HG03575 (cell line): ENCODE data around the gene C1orf122.

Experiments
- ATAC-seq: cut with Tn5 transposase; IDR thresholded peaks from one replicate; pipeline ENCODE4 v1.9.1; 2021; ENCODE audit not compliant: unreplicated experiment, insufficient number of reproducible peaks, low FRiP score; ENCODE audit errors: extremely low read depth

The C1orf122 gene

GRCh38 chr1:37839676-37840075 lies 32.1 kb downstream of the C1orf122 start:
- ATAC-seq: no peak

- ATAC-seq: no peak
Observed at GRCh38 chr1:37840711-37841110, 33.1 kb downstream of the C1orf122 start.

- ATAC-seq: no peak
Observed at GRCh38 chr1:37841652-37842051, 34.1 kb downstream of the C1orf122 start.

GRCh38 chr1:37844536-37844935 lies 36.9 kb downstream of the C1orf122 start:
- ATAC-seq: no peak

GRCh38 chr1:37845049-37845646 lies 37.6 kb downstream of the C1orf122 start:
- no peak for ATAC-seq

GRCh38 chr1:37845786-37846185 lies 38.2 kb downstream of the C1orf122 start:
- no peak for ATAC-seq

- no peak for ATAC-seq
Observed at GRCh38 chr1:37846647-37847339, 39.2 kb downstream of the C1orf122 start.

GRCh38 chr1:37849480-37849879 lies 41.9 kb downstream of the C1orf122 start:
- ATAC-seq: no peak

GRCh38 chr1:37850352-37850955 lies 42.9 kb downstream of the C1orf122 start:
- ATAC-seq: no peak

- ATAC-seq: no peak
Observed at GRCh38 chr1:37851262-37851661, 43.7 kb downstream of the C1orf122 start.

GRCh38 chr1:37851782-37852210 lies 44.2 kb downstream of the C1orf122 start:
- ATAC-seq: no peak

- ATAC-seq: no peak
Observed at GRCh38 chr1:37853157-37853556, 45.6 kb downstream of the C1orf122 start.

- ATAC-seq: no peak
Observed at GRCh38 chr1:37854406-37854805, 46.8 kb downstream of the C1orf122 start.
